Measurements from ENCODE around the gene THRAP3.

Gene THRAP3, protein sequence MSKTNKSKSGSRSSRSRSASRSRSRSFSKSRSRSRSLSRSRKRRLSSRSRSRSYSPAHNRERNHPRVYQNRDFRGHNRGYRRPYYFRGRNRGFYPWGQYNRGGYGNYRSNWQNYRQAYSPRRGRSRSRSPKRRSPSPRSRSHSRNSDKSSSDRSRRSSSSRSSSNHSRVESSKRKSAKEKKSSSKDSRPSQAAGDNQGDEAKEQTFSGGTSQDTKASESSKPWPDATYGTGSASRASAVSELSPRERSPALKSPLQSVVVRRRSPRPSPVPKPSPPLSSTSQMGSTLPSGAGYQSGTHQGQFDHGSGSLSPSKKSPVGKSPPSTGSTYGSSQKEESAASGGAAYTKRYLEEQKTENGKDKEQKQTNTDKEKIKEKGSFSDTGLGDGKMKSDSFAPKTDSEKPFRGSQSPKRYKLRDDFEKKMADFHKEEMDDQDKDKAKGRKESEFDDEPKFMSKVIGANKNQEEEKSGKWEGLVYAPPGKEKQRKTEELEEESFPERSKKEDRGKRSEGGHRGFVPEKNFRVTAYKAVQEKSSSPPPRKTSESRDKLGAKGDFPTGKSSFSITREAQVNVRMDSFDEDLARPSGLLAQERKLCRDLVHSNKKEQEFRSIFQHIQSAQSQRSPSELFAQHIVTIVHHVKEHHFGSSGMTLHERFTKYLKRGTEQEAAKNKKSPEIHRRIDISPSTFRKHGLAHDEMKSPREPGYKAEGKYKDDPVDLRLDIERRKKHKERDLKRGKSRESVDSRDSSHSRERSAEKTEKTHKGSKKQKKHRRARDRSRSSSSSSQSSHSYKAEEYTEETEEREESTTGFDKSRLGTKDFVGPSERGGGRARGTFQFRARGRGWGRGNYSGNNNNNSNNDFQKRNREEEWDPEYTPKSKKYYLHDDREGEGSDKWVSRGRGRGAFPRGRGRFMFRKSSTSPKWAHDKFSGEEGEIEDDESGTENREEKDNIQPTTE

GRCh38 chr1:36223996-36224536, at the start of gene THRAP3:
Gene THRAP3, plus strand, starts transcription at chr1:36224443. Its CDS starts 58,121 bp downstream, at chr1:36282564.
- peak; percentile 95 for DNase-seq (ENCODE audit: low spot score)
- in situ Hi-C loops (cut with MboI; ENCODE audit: low pct_unique_long_range_greater_than_20kb, low sequenced_read_pairs, unreplicated experiment) = no loop called here
- TF ChIP-seq, protein P1, sequence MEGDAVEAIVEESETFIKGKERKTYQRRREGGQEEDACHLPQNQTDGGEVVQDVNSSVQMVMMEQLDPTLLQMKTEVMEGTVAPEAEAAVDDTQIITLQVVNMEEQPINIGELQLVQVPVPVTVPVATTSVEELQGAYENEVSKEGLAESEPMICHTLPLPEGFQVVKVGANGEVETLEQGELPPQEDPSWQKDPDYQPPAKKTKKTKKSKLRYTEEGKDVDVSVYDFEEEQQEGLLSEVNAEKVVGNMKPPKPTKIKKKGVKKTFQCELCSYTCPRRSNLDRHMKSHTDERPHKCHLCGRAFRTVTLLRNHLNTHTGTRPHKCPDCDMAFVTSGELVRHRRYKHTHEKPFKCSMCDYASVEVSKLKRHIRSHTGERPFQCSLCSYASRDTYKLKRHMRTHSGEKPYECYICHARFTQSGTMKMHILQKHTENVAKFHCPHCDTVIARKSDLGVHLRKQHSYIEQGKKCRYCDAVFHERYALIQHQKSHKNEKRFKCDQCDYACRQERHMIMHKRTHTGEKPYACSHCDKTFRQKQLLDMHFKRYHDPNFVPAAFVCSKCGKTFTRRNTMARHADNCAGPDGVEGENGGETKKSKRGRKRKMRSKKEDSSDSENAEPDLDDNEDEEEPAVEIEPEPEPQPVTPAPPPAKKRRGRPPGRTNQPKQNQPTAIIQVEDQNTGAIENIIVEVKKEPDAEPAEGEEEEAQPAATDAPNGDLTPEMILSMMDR (IDR thresholded peaks at IDR 0.05; ENCODE audit: extremely low read depth, insufficient read depth, missing control alignments) = no peak

GRCh38 chr1:36174713-36175112, 49.5 kb upstream of the THRAP3 start:
- TF ChIP-seq, protein P1 (IDR thresholded peaks at IDR 0.05; ENCODE audit: extremely low read depth, insufficient read depth, missing control alignments) = no peak
- in situ Hi-C loops (cut with MboI; ENCODE audit: low pct_unique_long_range_greater_than_20kb, low sequenced_read_pairs, unreplicated experiment) = no loop called here
- no peak for DNase-seq (ENCODE audit: low spot score)

DNA sequence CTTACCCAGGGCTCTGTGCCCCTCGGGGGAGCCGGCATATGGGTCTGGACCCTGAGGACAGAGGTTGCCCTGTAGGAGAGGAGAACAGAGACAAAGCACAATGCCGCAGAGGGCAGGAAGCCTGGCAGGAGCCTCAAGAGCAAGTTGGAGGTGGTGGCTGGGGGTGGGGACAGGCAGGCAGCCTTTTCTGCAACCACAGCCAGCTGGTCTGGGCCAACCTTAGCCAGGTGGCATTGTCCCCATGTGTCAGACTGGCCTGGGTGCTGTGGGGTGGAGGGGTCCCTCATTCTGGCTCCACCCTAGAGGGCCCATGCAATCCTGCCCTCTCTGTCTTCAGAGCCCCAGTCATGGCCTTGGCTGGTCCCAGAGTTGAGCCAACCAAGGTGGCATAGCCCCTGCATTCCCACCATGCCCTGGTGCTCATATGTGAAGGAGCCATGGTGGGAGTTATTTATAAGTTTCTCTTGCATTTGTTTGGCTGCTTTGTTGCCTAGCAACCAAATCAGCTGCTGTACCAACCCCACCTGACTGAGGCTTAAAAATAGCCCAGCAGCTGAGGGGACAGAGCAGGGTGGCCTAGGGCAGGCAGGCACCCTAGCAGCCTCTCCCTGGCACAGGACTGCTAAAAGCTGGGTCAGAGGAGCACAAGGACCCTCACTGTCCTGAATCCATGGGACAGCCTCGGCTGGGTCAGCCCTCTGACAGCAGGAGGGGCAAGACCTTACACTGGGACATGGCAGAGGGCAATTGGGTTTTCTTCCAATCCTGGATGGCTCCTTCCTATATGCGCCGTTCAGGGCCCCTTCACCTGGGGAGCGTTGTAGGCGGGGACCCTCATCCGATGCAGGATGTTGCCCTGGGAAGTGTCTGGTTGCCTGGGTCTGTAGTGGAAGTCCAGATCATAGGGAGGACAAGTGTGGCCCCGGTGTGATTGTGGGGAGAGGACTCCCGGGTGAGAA, 48.8 kb upstream of the THRAP3 start:
- TF ChIP-seq, protein P1 (IDR thresholded peaks at IDR 0.05; ENCODE audit: extremely low read depth, insufficient read depth, missing control alignments) = no peak
- in situ Hi-C loops (cut with MboI; ENCODE audit: low pct_unique_long_range_greater_than_20kb, low sequenced_read_pairs, unreplicated experiment) = no loop called here
- peak; percentile 61 for DNase-seq (ENCODE audit: low spot score)

- in situ Hi-C loops (cut with MboI; ENCODE audit: low pct_unique_long_range_greater_than_20kb, low sequenced_read_pairs, unreplicated experiment) = no loop called here
- no peak for DNase-seq (ENCODE audit: low spot score)
- TF ChIP-seq, protein P1 (IDR thresholded peaks at IDR 0.05; ENCODE audit: extremely low read depth, insufficient read depth, missing control alignments) = no peak
Measured at GRCh38 chr1:36176106-36176949, 47.9 kb upstream of the THRAP3 start.

DNA sequence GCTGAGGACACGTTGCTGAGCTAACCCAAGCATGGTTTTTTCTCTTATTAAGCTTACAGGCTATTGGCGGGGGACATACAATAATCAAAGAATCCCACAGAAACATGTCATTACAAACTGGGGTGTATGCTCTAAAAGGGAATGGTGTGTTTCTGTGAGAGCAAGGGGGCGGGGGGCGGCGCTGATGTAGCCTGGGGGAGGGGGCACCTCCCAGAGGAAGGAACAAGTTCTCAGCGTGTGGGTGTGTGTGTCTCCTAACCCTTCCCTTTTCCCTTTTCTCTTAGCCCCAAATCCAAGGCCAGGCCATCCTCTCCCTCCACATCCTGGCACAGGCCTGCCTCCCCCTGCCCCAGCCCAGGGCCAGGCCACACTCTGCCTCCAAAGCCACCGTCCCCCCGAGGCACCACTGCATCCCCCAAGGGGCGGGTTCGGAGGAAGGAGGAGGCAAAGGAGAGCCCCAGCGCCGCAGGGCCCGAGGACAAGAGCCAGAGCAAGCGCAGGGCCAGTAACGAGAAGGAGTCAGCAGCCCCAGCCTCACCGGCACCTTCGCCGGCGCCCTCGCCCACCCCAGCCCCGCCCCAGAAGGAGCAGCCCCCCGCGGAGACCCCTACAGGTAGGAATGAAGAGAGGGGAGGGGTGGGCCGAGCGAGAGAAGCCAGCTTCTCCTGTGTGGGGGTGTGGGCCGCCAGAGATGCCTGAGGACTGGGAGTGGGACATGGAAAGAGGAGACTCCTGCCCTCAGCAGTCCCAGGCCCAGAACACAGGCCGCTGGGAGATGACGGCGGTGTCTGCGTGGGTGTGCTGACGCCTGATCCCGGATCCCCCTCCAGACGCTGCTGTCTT, 46.4 kb upstream of the THRAP3 start:
- no peak for DNase-seq (ENCODE audit: low spot score)
- in situ Hi-C loops (cut with MboI; ENCODE audit: low pct_unique_long_range_greater_than_20kb, low sequenced_read_pairs, unreplicated experiment) = no loop called here
- TF ChIP-seq, protein P1 (IDR thresholded peaks at IDR 0.05; ENCODE audit: extremely low read depth, insufficient read depth, missing control alignments) = no peak

Data from GM13977 (cell line).